H1 (cell line): ENCODE results near the gene NPBWR2. TPM values are rescaled to one million over a fixed set of nuclear protein-coding genes. Genes with fewer than 3 reads are reported as not detected.

Experiments used
- CBX5 ChIP-seq: fragments of 300-800, 300-1000 bp; sonication (generic); IDR thresholded peaks from 2 replicates; pipeline ENCODE4 v1.7.1; 2016; ENCODE audit warnings: antibody characterized with exemption, low read length, low read depth
- GTF2F1 ChIP-seq: IDR thresholded peaks from 2 replicates; pipeline ENCODE4 v1.6.1; 2012; ENCODE audit warnings: low read depth, low read length, improper control_type of control experiment, borderline replicate concordance
- HDAC2 ChIP-seq, 2 experiments: fragments of 300-600 bp in 1 of 2; sonication (generic) in 1 of 2; IDR thresholded peaks; 2 replicates each; pipeline ENCODE4 v1.6.1; 2011 to 2012; ENCODE audit warnings: low read depth in 2 of 2, low read length in 2 of 2, mild to moderate bottlenecking in 2 of 2, moderate library complexity in 2 of 2, borderline replicate concordance in 1 of 2, inconsistent platforms in 1 of 2
- PHF8 ChIP-seq: fragments of 200-600 bp; sonication (generic); conservative IDR thresholded peaks from 2 replicates; pipeline ENCODE4 v1.7.1; 2012; ENCODE audit warnings: low read depth, mild to moderate bottlenecking, inconsistent platforms, low read length, moderate library complexity
- POLR2AphosphoS5 ChIP-seq: IDR thresholded peaks from 2 replicates; pipeline ENCODE4 v1.6.1; 2011; ENCODE audit warnings: low read depth, low read length
- YY1 ChIP-seq: IDR thresholded peaks from 2 replicates; pipeline ENCODE4 v1.6.1; 2011; ENCODE audit warnings: low read depth, mild to moderate bottlenecking, low read length
- polyA plus RNA-seq, 7 experiments: library from polyadenylated mRNA; depleted of rRNA in 3 of 7; stranded (reverse) in 5 of 7; unstranded in 2 of 7; fragments of >200 nt in 5 of 7; fragments of 200-250 nt in 2 of 7; gene quantifications; 1 replicate in 5 of 7; 2 replicates in 1 of 7; 4 replicates in 1 of 7; pipeline versions ENCODE4 v1.2.1 to v1.2.3, GENCODE V29; 2011 to 2013; ENCODE audit warnings: missing spikeins in 2 of 7, mixed read lengths in 2 of 7
- total RNA-seq: library from RNA; stranded (reverse); fragmentation: NEBNext Ultra II Directional; extraction: Animal tissue kit (Norgen Biotek cat#: 25700); gene quantifications from 2 replicates; pipeline ENCODE4 v1.2.1, GENCODE V29; 2021

NPBWR2 gene
- total and polyA plus RNA-seq, 2 of the 8 experiments (the other 6 are each of a cell fraction or from before 2014, with no cell fraction given): not detected

- TF ChIP-seq GTF2F1: no peak
- TF ChIP-seq PHF8: peak; percentile 39
- TF ChIP-seq POLR2AphosphoS5: no peak
- peak in 1 of 2 experiments; percentile 71; a peak in 1 of 4 replicates for TF ChIP-seq HDAC2 (IDR thresholded peaks at IDR 0.05; ENCODE audit: borderline replicate concordance in 1 of 2, low read depth in 2 of 2, low read length in 2 of 2)
- no peak for TF ChIP-seq YY1
- no peak for TF ChIP-seq CBX5
- TF ChIP-seq, all 59 proteins: peak for 9
Measured at GRCh38 chr20:64079273-64080012, 27.9 kb downstream of the NPBWR2 start, which contains the start of gene RGS19 (continued).
